NT2/D1 (cell line): ENCODE data around the gene LRFN2.

Source experiments
- SUZ12 ChIP-seq: IDR thresholded peaks from 2 replicates; pipeline ENCODE4 v1.6.1; 2011; ENCODE audit not compliant: insufficient read length, insufficient read depth; ENCODE audit errors: extremely low read depth
- YY1 ChIP-seq: IDR thresholded peaks from 2 replicates; pipeline ENCODE4 v1.6.1; 2011; ENCODE audit not compliant: insufficient read length, insufficient read depth
- ZNF274 ChIP-seq: IDR thresholded peaks from 2 replicates; pipeline ENCODE4 v1.6.1; 2011; ENCODE audit warnings: mild to moderate bottlenecking, low read depth, low read length

DNA sequence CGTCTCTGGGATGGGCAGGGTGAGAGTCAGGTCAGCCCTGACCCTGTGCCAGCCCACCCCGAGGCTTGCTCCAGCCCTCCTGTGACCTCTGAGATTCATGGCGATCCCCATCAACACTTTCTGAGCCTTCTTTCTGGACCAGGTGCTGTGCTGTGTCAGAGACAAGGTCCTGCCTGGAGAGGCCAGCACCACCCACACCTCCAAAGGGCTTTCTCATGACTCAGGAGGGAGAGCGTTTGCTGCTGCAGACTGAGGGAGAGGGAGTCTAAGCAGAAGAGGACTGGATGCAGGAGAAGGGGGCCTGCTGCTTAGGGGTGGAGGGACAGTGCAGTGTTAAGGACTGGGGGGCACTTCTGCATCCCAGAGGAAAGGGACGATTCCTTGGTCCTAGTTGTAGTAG is 193.5 kb downstream of the LRFN2 start:
- TF ChIP-seq ZNF274 (no peak), YY1 (no peak), SUZ12 (no peak)
